OCI-LY3 (cell line): ENCODE results near the gene ABHD10.

Experiments
- H2AFZ ChIP-seq: fragments of 200-600, 300-600 bp; shearing (Covaris generic); 2 replicates; pipeline ENCODE4 v1.6.0; 2014; ENCODE audit warnings: antibody characterized with exemption, low read depth, low read length
- H3K27ac ChIP-seq: fragments of 200-600, 300-600 bp; sonication (generic); 2 replicates; pipeline ENCODE4 v1.5.1; 2014; ENCODE audit warnings: mild to moderate bottlenecking, low read length, moderate library complexity, mixed read lengths
- H3K27me3 ChIP-seq: fragments of 200-600, 300-600 bp; sonication (generic); 2 replicates; pipeline ENCODE4 v1.6.1; 2014; ENCODE audit warnings: low read depth, low read length, mixed read lengths
- H3K36me3 ChIP-seq: fragments of 200-600, 300-600 bp; sonication (generic); replicated peaks from 2 replicates; pipeline ENCODE3; 2014; ENCODE audit warnings: low read depth, low read length, mixed read lengths
- H3K4me1 ChIP-seq: fragments of 300-600, 200-600 bp; sonication (generic); 2 replicates; pipeline ENCODE4 v1.6.1; 2014; ENCODE audit warnings: low read length, mixed read lengths
- H3K4me2 ChIP-seq: fragments of 200-600, 300-600 bp; sonication (generic); 2 replicates; pipeline ENCODE4 v1.6.1; 2014; ENCODE audit warnings: low read length, mixed read lengths
- H3K4me3 ChIP-seq: fragments of 300-600, 200-600 bp; sonication (generic); 2 replicates; pipeline ENCODE4 v1.5.1; 2014; ENCODE audit warnings: antibody characterized with exemption, mild to moderate bottlenecking, low read length, moderate library complexity
- H3K79me2 ChIP-seq: fragments of 300-600, 200-600 bp; shearing (Covaris generic); 2 replicates; pipeline ENCODE4 v1.6.1; 2014; ENCODE audit warnings: mild to moderate bottlenecking, low read length, mixed read lengths
- H3K9ac ChIP-seq: fragments of 300-600, 200-600 bp; shearing (Covaris generic); 2 replicates; pipeline ENCODE4 v1.6.0; 2014; ENCODE audit warnings: mild to moderate bottlenecking, low read length, moderate library complexity
- H3K9me3 ChIP-seq: fragments of 200-600, 300-600 bp; shearing (Covaris generic); 2 replicates; pipeline ENCODE4 v1.6.1; 2014; ENCODE audit warnings: low read length, mixed read lengths; ENCODE audit not compliant: insufficient read depth
- H4K20me1 ChIP-seq: fragments of 200-600, 300-600 bp; sonication (generic); 2 replicates; pipeline ENCODE4 v1.6.1; 2016; ENCODE audit warnings: low read length, mixed read lengths; ENCODE audit not compliant: insufficient read depth
- EZH2phosphoT487 ChIP-seq: fragments of 200-600 bp; shearing (Covaris generic); IDR thresholded peaks from 2 replicates; pipeline ENCODE4 v1.6.1; 2018; ENCODE audit warnings: antibody characterized with exemption, mixed run types, low read depth
- TF ChIP-seq, protein P1 (sequence below): fragments of 200-600, 300-600 bp; sonication (generic); IDR thresholded peaks from 2 replicates; pipeline ENCODE4 v1.5.1; 2014; ENCODE audit warnings: antibody characterized with exemption, low read length, low read depth

ABHD10 gene

DNA sequence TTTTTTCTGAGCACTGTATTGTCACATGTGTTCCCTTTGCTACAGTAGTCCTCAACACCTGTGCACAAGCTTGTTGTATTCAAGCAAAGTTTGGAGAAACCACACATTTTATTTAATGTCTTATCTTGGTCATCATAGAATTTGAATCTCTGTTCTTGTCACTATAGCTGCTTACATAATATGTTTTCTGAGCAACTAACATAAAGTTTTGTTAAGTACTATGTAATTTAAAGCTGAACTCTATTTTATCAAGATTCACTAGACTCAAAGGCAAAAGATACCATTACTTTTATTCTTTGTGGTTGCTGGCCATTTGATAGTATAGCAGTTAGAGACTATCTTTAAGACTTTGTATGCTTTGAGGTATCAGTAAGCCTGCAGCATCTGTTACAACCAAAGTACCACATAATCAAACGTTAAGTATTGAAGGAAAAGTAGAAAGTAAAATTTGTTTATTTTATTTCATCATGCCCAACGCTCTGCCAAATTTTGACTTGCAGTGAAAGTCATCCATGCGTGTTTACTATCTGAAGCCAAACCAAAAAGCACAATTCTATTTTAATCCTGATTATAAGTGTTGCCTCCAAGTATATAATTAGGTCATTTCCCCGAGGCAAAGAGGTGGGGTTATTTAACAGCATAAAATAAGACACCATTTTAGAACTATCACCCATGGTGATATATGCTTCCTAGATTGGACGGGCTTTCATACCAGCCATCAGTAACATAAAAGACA lies 10.3 kb upstream of the ABHD10 start:
- Histone ChIP-seq H3K27ac (no peak overlapping the region), H3K79me2 (no peaks in the 10 kb centered on the region), H3K9me3 (no peaks in the 10 kb centered on the region), H3K4me3 (no peak overlapping the region), H2AFZ (no peak overlapping the region), H4K20me1 (no peaks in the 10 kb centered on the region), H3K4me1 (peaks cover 6% of the 10 kb centered on the region; the same call in 1 of the 2 replicates), H3K9ac (no peak overlapping the region), H3K27me3 (peaks cover 3% of the 10 kb centered on the region; the same call in 1 of the 2 replicates), H3K4me2 (no peak overlapping the region), H3K36me3 (no peaks in the 10 kb centered on the region)
- TF ChIP-seq, protein P1, sequence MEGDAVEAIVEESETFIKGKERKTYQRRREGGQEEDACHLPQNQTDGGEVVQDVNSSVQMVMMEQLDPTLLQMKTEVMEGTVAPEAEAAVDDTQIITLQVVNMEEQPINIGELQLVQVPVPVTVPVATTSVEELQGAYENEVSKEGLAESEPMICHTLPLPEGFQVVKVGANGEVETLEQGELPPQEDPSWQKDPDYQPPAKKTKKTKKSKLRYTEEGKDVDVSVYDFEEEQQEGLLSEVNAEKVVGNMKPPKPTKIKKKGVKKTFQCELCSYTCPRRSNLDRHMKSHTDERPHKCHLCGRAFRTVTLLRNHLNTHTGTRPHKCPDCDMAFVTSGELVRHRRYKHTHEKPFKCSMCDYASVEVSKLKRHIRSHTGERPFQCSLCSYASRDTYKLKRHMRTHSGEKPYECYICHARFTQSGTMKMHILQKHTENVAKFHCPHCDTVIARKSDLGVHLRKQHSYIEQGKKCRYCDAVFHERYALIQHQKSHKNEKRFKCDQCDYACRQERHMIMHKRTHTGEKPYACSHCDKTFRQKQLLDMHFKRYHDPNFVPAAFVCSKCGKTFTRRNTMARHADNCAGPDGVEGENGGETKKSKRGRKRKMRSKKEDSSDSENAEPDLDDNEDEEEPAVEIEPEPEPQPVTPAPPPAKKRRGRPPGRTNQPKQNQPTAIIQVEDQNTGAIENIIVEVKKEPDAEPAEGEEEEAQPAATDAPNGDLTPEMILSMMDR, result no peak
- no peak for TF ChIP-seq EZH2phosphoT487

GRCh38 chr3:111970376-111970775 lies 8.4 kb upstream of the ABHD10 start:
- Histone ChIP-seq H3K4me2 (no peak overlapping the region), H3K36me3 (no peaks in the 10 kb centered on the region), H4K20me1 (no peaks in the 10 kb centered on the region), H3K4me3 (no peak overlapping the region), H3K27ac (no peak overlapping the region), H3K4me1 (peaks cover 6% of the 10 kb centered on the region; the same call in 1 of the 2 replicates), H3K9ac (no peak overlapping the region), H3K79me2 (no peaks in the 10 kb centered on the region), H3K9me3 (no peaks in the 10 kb centered on the region), H2AFZ (no peak overlapping the region), H3K27me3 (peaks cover 3% of the 10 kb centered on the region; the same call in 1 of the 2 replicates)
- TF ChIP-seq, protein P1, result no peak

DNA sequence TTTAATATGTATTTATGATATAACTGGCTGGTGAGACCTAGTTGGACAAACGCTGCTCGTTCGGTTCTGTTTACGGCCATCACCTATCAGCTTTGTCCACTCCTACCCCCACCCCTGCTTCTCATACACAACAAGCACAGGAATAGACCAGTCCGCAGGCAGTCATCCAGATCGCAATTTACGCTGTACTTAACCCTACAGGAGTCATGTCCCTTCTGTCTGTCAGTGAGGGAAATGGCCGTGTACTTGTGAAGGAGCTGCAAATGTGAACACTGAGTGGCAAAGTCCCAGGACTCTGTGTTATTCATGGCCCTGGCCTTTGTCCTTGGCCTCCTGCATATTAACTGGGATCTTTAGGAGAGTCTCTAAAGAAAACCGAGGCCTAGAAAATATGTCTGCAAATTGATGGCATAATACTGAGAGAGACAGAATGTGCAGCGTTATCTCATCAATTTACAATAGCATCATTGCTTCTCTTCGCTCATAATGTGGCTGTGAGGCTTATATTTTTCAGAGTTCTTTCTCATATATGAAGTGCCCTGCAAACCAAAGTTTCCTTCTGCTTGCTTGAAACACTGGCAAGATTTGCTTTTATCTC lies 7.2 kb upstream of the ABHD10 start:
- H2AFZ ChIP-seq, result no peak overlapping the region
- H3K9ac ChIP-seq, result no peak overlapping the region
- H3K36me3 ChIP-seq, result no peaks in the 10 kb centered on the region
- H3K9me3 ChIP-seq, result no peaks in the 10 kb centered on the region
- TF ChIP-seq EZH2phosphoT487, result no peak
- no peak overlapping the region for H3K4me2 ChIP-seq
- no peaks in the 10 kb centered on the region for H4K20me1 ChIP-seq
- no peak overlapping the region for H3K4me3 ChIP-seq
- peaks cover 3% of the 10 kb centered on the region; the same call in 1 of the 2 replicates for H3K27me3 ChIP-seq
- H3K27ac ChIP-seq, result no peak overlapping the region
- peaks cover 6% of the 10 kb centered on the region; the same call in 1 of the 2 replicates for H3K4me1 ChIP-seq
- no peaks in the 10 kb centered on the region for H3K79me2 ChIP-seq

DNA sequence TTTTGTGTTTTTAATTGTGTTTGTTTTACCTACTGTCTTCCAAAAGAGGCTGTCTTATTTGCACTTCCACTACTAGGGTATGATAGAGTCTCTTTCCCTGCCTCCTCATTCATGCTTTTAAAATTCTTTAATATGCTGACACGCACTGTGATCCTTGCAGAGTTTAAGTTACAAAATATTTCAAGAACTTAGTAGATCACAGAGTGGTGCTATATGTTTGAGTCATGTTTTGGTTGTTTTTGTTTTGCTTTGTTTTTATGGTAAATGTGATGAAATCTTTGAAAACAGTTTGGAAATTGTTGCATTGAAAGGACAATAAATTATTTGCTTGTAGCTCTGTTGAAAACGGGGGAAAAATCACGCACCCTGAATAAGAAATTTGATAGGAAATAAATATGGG lies 5.9 kb upstream of the ABHD10 start:
- Histone ChIP-seq H3K79me2 (no peaks in the 10 kb centered on the region), H3K9ac (no peak overlapping the region)

More for the DNA sequence above, 5.9 kb upstream of the ABHD10 start:
- Histone ChIP-seq H3K4me2 (no peak overlapping the region), H3K36me3 (no peaks in the 10 kb centered on the region), H4K20me1 (no peaks in the 10 kb centered on the region), H2AFZ (no peak overlapping the region), H3K27me3 (peaks cover 3% of the 10 kb centered on the region; the same call in 1 of the 2 replicates), H3K4me1 (no peaks in the 10 kb centered on the region), H3K27ac (no peak overlapping the region), H3K4me3 (no peak overlapping the region), H3K9me3 (no peaks in the 10 kb centered on the region)
- TF ChIP-seq, protein P1, result no peak
- no peak for TF ChIP-seq EZH2phosphoT487
